WTC11 (cell line): ENCODE data around the gene SGPP1. TPM values are rescaled to one million over a fixed set of nuclear protein-coding genes. Genes with fewer than 3 reads are reported as not detected.

Experiments
- ATAC-seq: fragments of 200-7000 bp; cut with Tn5 transposase; 2 replicates; pipeline ENCODE4 v1.10.0; 2021; ENCODE audit warnings: mild to moderate bottlenecking, moderate library complexity
- CTCF ChIA-PET: fragments of 300-600 bp; sonication (Branson Sonifier 250); formaldehyde crosslinking; loops from one replicate; lab custom pipeline; 2021; ENCODE audit warnings: antibody characterized with exemption; lab: Charles Lee
- POLR2A ChIA-PET: fragments of 350-600 bp; sonication (Branson Sonifier 250); formaldehyde crosslinking; loops from one replicate; lab custom pipeline; 2021; ENCODE audit warnings: antibody characterized with exemption; lab: Charles Lee
- DNase-seq: peaks from one replicate; pipeline ENCODE4 v3.0.0; 2021; ENCODE audit warnings: low spot score
- H3K27ac Mint-ChIP-seq: 2 replicates; pipeline ENCODE4 v1.8.0; 2021; ENCODE audit warnings: mixed read lengths
- H3K27me3 Mint-ChIP-seq: 2 replicates; pipeline ENCODE4 v1.8.0; 2021; ENCODE audit warnings: low read depth, mild to moderate bottlenecking, moderate library complexity, mixed read lengths
- H3K36me3 Mint-ChIP-seq: 2 replicates; pipeline ENCODE4 v1.8.0; 2021; ENCODE audit warnings: mixed read lengths
- H3K4me1 Mint-ChIP-seq: 2 replicates; pipeline ENCODE4 v1.8.0; 2022; ENCODE audit warnings: mixed read lengths
- H3K4me3 Mint-ChIP-seq: 2 replicates; pipeline ENCODE4 v1.8.0; 2021; ENCODE audit warnings: mild to moderate bottlenecking, moderate library complexity, mixed read lengths
- H3K9me3 Mint-ChIP-seq: 2 replicates; pipeline ENCODE4 v1.8.0; 2021; ENCODE audit warnings: mixed read lengths
- ATF1 ChIP-seq: sonication (generic); formaldehyde crosslinking; IDR thresholded peaks from 2 replicates; pipeline ENCODE4 v1.8.1; 2023; ENCODE audit warnings: mild to moderate bottlenecking, moderate library complexity, missing genetic modification reagents
- HMGA2 ChIP-seq: fragments of 250-450 bp; sonication (Bioruptor Pico); IDR thresholded peaks from 2 replicates; pipeline ENCODE4 v1.4.0; 2021; ENCODE audit warnings: mild to moderate bottlenecking, moderate library complexity
- JUN ChIP-seq: sonication (generic); formaldehyde crosslinking; IDR thresholded peaks from 2 replicates; pipeline ENCODE4 v1.8.0; 2023; ENCODE audit warnings: mild to moderate bottlenecking, missing genetic modification reagents
- NFATC4 ChIP-seq: fragments of 250-450 bp; sonication (Bioruptor Pico); IDR thresholded peaks from 2 replicates; pipeline ENCODE4 v1.9.0; 2021; ENCODE audit warnings: mild to moderate bottlenecking
- NFE2L1 ChIP-seq: sonication (generic); formaldehyde crosslinking; IDR thresholded peaks from 2 replicates; pipeline ENCODE4 v1.8.1; 2023; ENCODE audit warnings: missing genetic modification reagents
- NR3C1 ChIP-seq: sonication (generic); formaldehyde crosslinking; conservative IDR thresholded peaks from 2 replicates; pipeline ENCODE4 v1.8.1; 2023; ENCODE audit warnings: low read depth, mild to moderate bottlenecking, missing genetic modification reagents
- RORB ChIP-seq: fragments of 250-450 bp; sonication (Bioruptor Pico); IDR thresholded peaks from 2 replicates; pipeline ENCODE4 v1.9.0; 2021; ENCODE audit warnings: mild to moderate bottlenecking
- ZNF138 ChIP-seq: sonication (generic); formaldehyde crosslinking; conservative IDR thresholded peaks from 2 replicates; pipeline ENCODE4 v1.8.1; 2022; ENCODE audit warnings: mild to moderate bottlenecking, moderate library complexity, missing genetic modification reagents
- ZNF423 ChIP-seq: fragments of 250-450 bp; sonication (Bioruptor Pico); IDR thresholded peaks from 2 replicates; pipeline ENCODE4 v2.1.2; 2022; ENCODE audit warnings: mild to moderate bottlenecking, moderate library complexity
- total RNA-seq: library from RNA; stranded (reverse); gene quantifications from 3 replicates; pipeline ENCODE4 v1.2.3, GENCODE V29; 2021
- TF ChIP-seq, protein P1 (sequence below): sonication (generic); formaldehyde crosslinking; IDR thresholded peaks from 2 replicates; pipeline ENCODE4 v1.8.1; 2022; ENCODE audit warnings: mild to moderate bottlenecking, missing genetic modification reagents, moderate library complexity, borderline replicate concordance
- TF ChIP-seq, protein P2 (sequence below): sonication (generic); formaldehyde crosslinking; IDR thresholded peaks from 2 replicates; pipeline ENCODE4 v1.8.1; 2023; ENCODE audit warnings: mild to moderate bottlenecking, missing genetic modification reagents
- TF ChIP-seq, protein P3 (sequence below): sonication (generic); formaldehyde crosslinking; IDR thresholded peaks from 2 replicates; pipeline ENCODE4 v1.8.0; 2023; ENCODE audit warnings: mild to moderate bottlenecking, missing genetic modification reagents
- TF ChIP-seq, protein P4 (sequence below): sonication (generic); formaldehyde crosslinking; IDR thresholded peaks from 2 replicates; pipeline ENCODE4 v1.8.1; 2022; ENCODE audit warnings: low read depth, mild to moderate bottlenecking, moderate library complexity, missing genetic modification reagents, borderline replicate concordance
- TF ChIP-seq, protein P5 (sequence below): sonication (generic); formaldehyde crosslinking; IDR thresholded peaks from 2 replicates; pipeline ENCODE4 v1.8.0; 2022; ENCODE audit warnings: mild to moderate bottlenecking, missing genetic modification reagents
- TF ChIP-seq, protein P6 (sequence below): fragments of 250-450 bp; sonication (Bioruptor Pico); conservative IDR thresholded peaks from 2 replicates; pipeline ENCODE4 v1.9.0; 2021; ENCODE audit warnings: mild to moderate bottlenecking
- TF ChIP-seq, protein P7 (sequence below): sonication (generic); formaldehyde crosslinking; IDR thresholded peaks from 2 replicates; pipeline ENCODE4 v1.8.1; 2023; ENCODE audit warnings: mild to moderate bottlenecking, missing genetic modification reagents

SGPP1 gene
- total RNA-seq, 1 experiment from 2014 or later: 8.5 TPM

DNA sequence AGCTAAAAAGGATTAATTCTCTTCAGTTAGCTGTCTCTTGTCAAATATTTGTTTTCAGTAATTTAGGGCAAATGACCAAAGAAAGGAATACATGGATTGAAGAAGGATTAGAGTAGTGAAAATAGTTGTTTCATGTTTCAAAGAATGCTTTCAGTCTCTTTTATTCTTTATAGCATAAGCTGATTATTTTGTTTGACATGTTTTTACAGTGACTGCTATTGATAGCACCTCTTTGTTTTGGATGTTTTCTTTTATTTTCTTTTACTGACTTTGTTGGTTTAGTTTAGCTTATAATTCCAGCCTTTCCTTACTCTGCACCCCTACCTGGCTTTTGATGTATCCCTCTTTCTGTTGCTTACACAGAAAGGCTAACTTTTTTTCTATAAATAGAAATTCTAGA, 29.3 kb upstream of the SGPP1 start (continued):
- TF ChIP-seq, protein P1, sequence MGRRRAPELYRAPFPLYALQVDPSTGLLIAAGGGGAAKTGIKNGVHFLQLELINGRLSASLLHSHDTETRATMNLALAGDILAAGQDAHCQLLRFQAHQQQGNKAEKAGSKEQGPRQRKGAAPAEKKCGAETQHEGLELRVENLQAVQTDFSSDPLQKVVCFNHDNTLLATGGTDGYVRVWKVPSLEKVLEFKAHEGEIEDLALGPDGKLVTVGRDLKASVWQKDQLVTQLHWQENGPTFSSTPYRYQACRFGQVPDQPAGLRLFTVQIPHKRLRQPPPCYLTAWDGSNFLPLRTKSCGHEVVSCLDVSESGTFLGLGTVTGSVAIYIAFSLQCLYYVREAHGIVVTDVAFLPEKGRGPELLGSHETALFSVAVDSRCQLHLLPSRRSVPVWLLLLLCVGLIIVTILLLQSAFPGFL (CRISPR knock-in tag): no peak
- TF ChIP-seq ZNF423 (CRISPR knock-in tag) (no peak), RORB (CRISPR knock-in tag) (no peak), ATF1 (CRISPR knock-in tag) (no peak), ZNF138 (no peak), NFE2L1 (CRISPR knock-in tag) (no peak)
- TF ChIP-seq, protein P2, sequence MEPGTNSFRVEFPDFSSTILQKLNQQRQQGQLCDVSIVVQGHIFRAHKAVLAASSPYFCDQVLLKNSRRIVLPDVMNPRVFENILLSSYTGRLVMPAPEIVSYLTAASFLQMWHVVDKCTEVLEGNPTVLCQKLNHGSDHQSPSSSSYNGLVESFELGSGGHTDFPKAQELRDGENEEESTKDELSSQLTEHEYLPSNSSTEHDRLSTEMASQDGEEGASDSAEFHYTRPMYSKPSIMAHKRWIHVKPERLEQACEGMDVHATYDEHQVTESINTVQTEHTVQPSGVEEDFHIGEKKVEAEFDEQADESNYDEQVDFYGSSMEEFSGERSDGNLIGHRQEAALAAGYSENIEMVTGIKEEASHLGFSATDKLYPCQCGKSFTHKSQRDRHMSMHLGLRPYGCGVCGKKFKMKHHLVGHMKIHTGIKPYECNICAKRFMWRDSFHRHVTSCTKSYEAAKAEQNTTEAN: no peak
- TF ChIP-seq, protein P3, sequence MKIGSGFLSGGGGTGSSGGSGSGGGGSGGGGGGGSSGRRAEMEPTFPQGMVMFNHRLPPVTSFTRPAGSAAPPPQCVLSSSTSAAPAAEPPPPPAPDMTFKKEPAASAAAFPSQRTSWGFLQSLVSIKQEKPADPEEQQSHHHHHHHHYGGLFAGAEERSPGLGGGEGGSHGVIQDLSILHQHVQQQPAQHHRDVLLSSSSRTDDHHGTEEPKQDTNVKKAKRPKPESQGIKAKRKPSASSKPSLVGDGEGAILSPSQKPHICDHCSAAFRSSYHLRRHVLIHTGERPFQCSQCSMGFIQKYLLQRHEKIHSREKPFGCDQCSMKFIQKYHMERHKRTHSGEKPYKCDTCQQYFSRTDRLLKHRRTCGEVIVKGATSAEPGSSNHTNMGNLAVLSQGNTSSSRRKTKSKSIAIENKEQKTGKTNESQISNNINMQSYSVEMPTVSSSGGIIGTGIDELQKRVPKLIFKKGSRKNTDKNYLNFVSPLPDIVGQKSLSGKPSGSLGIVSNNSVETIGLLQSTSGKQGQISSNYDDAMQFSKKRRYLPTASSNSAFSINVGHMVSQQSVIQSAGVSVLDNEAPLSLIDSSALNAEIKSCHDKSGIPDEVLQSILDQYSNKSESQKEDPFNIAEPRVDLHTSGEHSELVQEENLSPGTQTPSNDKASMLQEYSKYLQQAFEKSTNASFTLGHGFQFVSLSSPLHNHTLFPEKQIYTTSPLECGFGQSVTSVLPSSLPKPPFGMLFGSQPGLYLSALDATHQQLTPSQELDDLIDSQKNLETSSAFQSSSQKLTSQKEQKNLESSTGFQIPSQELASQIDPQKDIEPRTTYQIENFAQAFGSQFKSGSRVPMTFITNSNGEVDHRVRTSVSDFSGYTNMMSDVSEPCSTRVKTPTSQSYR (CRISPR knock-in tag): no peak
- TF ChIP-seq, protein P4, sequence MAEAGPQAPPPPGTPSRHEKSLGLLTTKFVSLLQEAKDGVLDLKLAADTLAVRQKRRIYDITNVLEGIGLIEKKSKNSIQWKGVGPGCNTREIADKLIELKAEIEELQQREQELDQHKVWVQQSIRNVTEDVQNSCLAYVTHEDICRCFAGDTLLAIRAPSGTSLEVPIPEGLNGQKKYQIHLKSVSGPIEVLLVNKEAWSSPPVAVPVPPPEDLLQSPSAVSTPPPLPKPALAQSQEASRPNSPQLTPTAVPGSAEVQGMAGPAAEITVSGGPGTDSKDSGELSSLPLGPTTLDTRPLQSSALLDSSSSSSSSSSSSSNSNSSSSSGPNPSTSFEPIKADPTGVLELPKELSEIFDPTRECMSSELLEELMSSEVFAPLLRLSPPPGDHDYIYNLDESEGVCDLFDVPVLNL: no peak
- TF ChIP-seq, protein P5, sequence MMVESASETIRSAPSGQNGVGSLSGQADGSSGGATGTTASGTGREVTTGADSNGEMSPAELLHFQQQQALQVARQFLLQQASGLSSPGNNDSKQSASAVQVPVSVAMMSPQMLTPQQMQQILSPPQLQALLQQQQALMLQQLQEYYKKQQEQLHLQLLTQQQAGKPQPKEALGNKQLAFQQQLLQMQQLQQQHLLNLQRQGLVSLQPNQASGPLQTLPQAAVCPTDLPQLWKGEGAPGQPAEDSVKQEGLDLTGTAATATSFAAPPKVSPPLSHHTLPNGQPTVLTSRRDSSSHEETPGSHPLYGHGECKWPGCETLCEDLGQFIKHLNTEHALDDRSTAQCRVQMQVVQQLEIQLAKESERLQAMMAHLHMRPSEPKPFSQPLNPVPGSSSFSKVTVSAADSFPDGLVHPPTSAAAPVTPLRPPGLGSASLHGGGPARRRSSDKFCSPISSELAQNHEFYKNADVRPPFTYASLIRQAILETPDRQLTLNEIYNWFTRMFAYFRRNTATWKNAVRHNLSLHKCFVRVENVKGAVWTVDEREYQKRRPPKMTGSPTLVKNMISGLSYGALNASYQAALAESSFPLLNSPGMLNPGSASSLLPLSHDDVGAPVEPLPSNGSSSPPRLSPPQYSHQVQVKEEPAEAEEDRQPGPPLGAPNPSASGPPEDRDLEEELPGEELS (CRISPR knock-in tag): no peak

DNA sequence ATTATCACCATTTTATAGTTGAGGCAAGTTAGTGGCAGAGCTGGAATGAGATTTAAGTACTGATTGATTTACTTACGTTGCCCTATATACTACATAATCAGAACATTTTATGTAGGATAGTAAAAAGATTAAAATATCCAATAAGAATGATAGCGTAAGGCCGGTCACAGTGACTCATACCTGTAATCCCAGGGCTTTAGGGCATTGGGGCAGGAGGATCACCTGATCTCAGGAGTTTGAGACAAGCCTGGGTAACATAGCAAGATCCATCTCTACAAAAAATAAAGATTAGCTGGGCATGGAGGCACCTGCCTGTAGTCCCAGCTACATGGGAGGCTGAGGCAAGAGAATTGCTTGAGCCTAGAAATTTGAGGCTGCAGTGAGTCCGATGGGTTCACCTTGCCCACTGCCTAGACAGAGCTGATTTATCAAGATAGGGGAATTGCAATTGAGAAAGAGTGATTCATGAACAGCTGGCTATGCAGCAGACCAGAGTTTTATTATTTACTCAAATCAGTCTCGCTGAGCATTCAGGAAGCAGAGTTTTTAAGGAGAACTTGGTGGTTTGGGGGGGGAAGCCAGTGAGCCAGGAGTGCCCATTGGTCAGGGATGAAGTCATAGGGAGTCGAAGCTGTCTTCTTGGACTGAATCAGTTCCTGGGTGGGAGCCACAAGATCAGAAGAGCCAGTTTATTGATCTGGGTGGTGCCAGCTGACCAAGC, 24.7 kb upstream of the SGPP1 start:
- Mint-ChIP-seq H3K9me3 (peaks cover 7% of the 10 kb centered on the region), H3K4me1 (no peaks in the 10 kb centered on the region), H3K36me3 (no peaks in the 10 kb centered on the region), H3K27me3 (no peaks in the 10 kb centered on the region; the same call in 1 of the 2 replicates), H3K27ac (no peak overlapping the region), H3K4me3 (no peak overlapping the region)
- no peak for DNase-seq
- ATAC-seq: no peak
- CTCF ChIA-PET: no interaction called here
- POLR2A ChIA-PET: no interaction called here
- no peak for TF ChIP-seq NFATC4 (CRISPR knock-in tag)
- TF ChIP-seq, protein P6, sequence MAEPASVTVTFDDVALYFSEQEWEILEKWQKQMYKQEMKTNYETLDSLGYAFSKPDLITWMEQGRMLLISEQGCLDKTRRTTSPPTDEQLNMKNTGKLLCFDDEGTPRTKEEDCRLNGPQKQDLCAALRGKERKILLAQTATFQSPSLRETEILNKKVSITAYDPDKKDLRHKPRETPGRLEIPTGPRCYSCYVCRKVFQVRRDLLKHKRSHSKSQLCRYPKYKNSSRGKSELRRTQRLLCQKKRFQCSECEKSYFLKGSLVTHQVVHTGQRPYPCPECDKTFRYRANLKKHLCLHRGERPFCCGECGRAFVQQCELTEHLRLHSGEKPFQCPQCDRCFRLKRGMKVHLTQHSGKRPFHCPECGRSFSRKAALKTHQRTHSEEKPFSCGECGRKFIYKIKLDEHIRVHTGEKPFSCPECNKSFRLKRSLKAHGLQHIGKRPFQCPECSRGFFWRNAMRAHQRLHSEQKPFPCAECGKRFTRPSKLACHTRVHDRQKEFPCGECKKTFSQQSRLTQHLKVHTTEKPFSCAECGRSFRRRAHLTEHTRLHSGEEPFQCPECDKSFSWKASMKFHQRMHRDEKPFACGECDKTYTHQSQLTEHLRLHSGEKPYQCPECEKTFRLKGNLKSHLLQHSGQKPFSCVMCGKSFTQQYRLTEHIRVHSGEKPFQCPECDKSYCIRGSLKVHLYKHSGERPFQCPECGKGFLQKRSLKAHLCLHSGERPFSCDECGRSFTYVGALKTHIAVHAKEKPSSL (CRISPR knock-in tag): no peak
- no peak for TF ChIP-seq NR3C1 (CRISPR knock-in tag)
- no peak for TF ChIP-seq HMGA2 (CRISPR knock-in tag)
- TF ChIP-seq JUN (CRISPR knock-in tag): no peak
- TF ChIP-seq, protein P7, sequence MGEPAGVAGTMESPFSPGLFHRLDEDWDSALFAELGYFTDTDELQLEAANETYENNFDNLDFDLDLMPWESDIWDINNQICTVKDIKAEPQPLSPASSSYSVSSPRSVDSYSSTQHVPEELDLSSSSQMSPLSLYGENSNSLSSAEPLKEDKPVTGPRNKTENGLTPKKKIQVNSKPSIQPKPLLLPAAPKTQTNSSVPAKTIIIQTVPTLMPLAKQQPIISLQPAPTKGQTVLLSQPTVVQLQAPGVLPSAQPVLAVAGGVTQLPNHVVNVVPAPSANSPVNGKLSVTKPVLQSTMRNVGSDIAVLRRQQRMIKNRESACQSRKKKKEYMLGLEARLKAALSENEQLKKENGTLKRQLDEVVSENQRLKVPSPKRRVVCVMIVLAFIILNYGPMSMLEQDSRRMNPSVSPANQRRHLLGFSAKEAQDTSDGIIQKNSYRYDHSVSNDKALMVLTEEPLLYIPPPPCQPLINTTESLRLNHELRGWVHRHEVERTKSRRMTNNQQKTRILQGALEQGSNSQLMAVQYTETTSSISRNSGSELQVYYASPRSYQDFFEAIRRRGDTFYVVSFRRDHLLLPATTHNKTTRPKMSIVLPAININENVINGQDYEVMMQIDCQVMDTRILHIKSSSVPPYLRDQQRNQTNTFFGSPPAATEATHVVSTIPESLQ (CRISPR knock-in tag): no peak
- TF ChIP-seq, protein P2: no peak
- TF ChIP-seq, protein P1 (CRISPR knock-in tag): no peak
